COR-L47 (cell line): ENCODE data around the gene FEM1C.

Experiments
- DNase-seq: peaks from one replicate; lab custom pipeline; 2025; lab: John Stamatoyannopoulos, UW

Gene FEM1C

GRCh38 chr5:115557667-115558387 is 13.3 kb upstream of the FEM1C start:
- DNase-seq, result no peak

GRCh38 chr5:115556276-115556675 is 11.7 kb upstream of the FEM1C start:
- no peak for DNase-seq

- no peak for DNase-seq
These were observed 10.6 kb upstream of the FEM1C start for GRCh38 chr5:115555084-115555633.

GRCh38 chr5:115553082-115553481 is 8.5 kb upstream of the FEM1C start:
- DNase-seq, result no peak

GRCh38 chr5:115551415-115551814 is 6.8 kb upstream of the FEM1C start:
- no peak for DNase-seq

GRCh38 chr5:115549154-115549553 is 4.6 kb upstream of the FEM1C start:
- DNase-seq, result peak; percentile 17

- DNase-seq, result no peak
These were observed 4.1 kb upstream of the FEM1C start for GRCh38 chr5:115548683-115549082.

- no peak for DNase-seq
These were observed 842 bp upstream of the FEM1C start for GRCh38 chr5:115545351-115545882.

GRCh38 chr5:115544043-115544435 is 536 bp downstream of the FEM1C start:
- DNase-seq, result peak; percentile 17

- no peak for DNase-seq
These were observed 1.1 kb downstream of the FEM1C start for GRCh38 chr5:115543365-115544042.

- DNase-seq, result no peak
These were observed 1.8 kb downstream of the FEM1C start for GRCh38 chr5:115542651-115543364.

- DNase-seq, result no peak
These were observed 2.5 kb downstream of the FEM1C start for GRCh38 chr5:115542086-115542485.

- DNase-seq, result no peak
These were observed 3.0 kb downstream of the FEM1C start for GRCh38 chr5:115541611-115542010.

GRCh38 chr5:115535479-115536035 is 9.0 kb downstream of the FEM1C start:
- no peak for DNase-seq

GRCh38 chr5:115532517-115532916 is 12.1 kb downstream of the FEM1C start:
- no peak for DNase-seq

GRCh38 chr5:115531787-115532367 is 12.7 kb downstream of the FEM1C start:
- DNase-seq, result no peak

- no peak for DNase-seq
These were observed 13.2 kb downstream of the FEM1C start for GRCh38 chr5:115531380-115531779.

GRCh38 chr5:115530426-115530825 is 14.1 kb downstream of the FEM1C start:
- no peak for DNase-seq

- no peak for DNase-seq
These were observed 18.0 kb downstream of the FEM1C start for GRCh38 chr5:115526604-115527003.

- DNase-seq, result no peak
These were observed 20.3 kb downstream of the FEM1C start for GRCh38 chr5:115524199-115524847.

- DNase-seq, result no peak
These were observed 21.7 kb downstream of the FEM1C start for GRCh38 chr5:115522832-115523403.
